Stimulated activated CD8-positive, alpha-beta memory T cell treated with anti-CD3 and anti-CD28 coated beads, Interleukin-7, amount 100 ng/mL, for 48 hours (primary cell): Measurements from ENCODE around the gene MAP2K4.
"Not testable (repeated sequence)": the region's sequence is repeated elsewhere in the genome, so short reads cannot be mapped to it uniquely, and the experiment has no call there.

ENCODE experiments used
- DNase-seq, 2 donors: peaks; one replicate each; pipeline ENCODE4 v3.0.0-alpha.2; 2020; ENCODE audit warnings: low read depth in 1 of 2; ENCODE audit errors: extremely low read depth in 1 of 2

The MAP2K4 gene

DNA sequence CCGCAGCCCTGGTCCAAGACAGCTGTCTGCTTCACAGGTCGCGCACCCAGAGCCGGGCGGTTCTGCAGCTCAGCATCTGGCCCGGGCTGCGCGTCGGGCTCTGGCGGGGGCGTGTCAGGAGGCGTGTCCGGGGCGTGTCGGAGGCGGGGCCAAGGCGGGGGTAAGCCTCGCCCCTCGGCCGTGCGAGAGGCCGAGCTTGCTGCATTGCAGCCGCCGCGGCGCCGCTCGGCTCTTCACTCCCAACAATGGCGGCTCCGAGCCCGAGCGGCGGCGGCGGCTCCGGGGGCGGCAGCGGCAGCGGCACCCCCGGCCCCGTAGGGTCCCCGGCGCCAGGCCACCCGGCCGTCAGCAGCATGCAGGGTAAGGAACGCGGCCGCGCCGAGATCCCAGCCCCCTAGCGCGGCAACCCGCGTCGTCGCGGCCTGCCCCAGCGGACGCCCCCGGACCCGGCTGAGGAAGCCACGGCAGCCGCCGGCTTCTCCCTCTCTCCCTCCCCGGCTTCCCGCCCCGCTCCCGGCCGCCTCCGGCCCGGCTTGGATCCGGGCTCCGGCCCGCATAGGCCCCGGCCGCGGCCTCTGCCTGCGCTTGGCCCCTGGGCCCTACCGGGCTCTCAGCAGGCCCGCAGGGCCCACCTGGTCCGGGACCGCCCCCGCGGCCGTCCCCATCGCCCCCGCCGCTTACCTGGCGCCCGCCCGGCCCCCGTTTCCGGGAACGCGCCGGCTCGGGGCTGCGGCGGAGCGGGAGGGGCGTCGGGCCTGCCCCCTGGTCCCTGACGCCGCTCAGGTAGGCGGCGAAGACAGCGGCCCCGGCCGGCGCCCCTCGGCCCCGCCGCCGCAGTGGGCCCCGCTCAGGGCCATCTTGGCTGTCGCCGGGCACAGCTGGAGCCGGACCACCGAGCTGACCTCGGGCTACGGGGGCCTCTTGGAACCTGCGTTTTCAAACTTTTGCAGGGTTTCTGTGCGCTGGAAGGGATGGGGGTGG is at the start of gene MAP2K4:
Gene MAP2K4, plus strand, starts transcription at position 236 of the 981 bp plus-strand sequence. Its CDS starts 10 bp downstream, at position 246.
- peak; percentile 74 to 81 for DNase-seq

- DNase-seq, result not testable (repeated sequence)
Measured at GRCh38 chr17:11972741-11973140, 47.9 kb upstream of the MAP2K4 start.

DNA sequence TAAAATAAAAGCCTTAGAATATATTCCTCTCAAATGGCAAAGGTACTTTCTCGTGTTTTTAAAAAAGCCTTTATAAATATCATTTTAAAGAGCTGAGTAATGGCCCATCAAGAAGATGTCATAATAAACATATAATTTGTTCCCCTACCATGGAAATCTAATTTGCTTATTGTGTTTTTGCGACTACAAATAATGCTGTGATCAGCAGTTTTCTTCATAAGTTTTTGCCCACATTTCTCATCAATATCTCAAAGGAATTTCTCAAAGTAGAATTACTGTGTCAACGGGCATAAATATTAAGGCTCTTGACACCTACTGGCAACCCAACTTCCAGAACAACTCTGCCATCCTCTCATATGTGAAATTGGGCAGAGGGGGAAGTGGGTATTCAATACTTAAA is 40.9 kb upstream of the MAP2K4 start:
- no peak for DNase-seq

GRCh38 chr17:11980813-11981212 is 39.9 kb upstream of the MAP2K4 start:
- DNase-seq, result no peak

- DNase-seq, result no peak
Measured at GRCh38 chr17:11981862-11982261, 38.8 kb upstream of the MAP2K4 start.

- no peak for DNase-seq
Measured at GRCh38 chr17:11986179-11986941, 34.3 kb upstream of the MAP2K4 start.

- no peak for DNase-seq
Measured at GRCh38 chr17:11986942-11987329, 33.7 kb upstream of the MAP2K4 start.

DNA sequence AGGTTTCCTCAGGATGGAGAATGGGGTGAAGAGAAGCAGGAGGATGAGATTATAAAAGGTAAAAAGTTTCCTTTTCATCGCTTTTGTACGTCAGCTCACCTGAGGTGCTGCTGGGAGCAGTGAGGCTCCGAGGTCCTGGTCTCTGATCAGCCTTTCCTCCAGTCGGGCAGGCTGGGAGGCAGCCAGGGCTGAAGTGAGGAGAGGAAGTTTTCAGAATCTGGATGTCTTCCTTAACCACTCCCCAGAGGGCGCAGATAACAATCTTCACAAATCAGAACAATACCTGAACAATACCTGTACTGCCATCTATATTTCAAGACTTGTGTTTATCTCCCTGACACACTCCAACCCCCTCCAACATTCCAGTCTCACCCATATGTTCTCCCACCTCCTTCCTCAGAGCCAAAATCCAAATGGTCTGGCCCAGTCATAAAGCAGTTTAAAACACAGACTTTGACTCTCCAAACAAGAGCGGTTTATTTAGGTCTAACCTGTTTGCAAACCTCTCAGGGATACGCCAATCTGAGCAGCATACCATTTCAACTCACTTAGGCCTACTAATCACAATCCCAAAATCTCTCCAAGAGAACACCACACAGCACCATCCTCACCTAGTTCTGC is 30.2 kb upstream of the MAP2K4 start:
- DNase-seq, result no peak

DNA sequence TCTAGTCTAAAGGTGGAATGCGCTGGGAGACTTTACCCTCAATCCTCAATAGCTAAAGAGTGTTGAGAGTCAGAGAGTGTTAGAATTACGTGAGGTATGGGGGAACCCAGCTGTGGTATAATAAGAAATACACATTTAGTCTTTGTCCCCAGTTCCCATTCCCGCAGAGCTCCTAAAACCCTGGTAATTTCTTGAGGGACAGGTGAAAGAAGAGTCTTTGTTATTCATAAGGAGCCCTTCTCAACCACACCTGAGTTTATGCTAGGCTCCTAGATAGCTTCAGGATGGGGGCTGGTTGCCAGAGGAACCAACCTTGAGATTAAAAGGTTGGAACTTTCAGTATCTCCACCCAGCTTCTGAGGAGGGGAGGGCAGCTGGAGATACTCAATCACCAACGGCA is 29.2 kb upstream of the MAP2K4 start:
- no peak for DNase-seq

- DNase-seq, result peak in 1 of 2 donors; percentile 32
Measured at GRCh38 chr17:11996722-11997146, 23.9 kb upstream of the MAP2K4 start.

DNA sequence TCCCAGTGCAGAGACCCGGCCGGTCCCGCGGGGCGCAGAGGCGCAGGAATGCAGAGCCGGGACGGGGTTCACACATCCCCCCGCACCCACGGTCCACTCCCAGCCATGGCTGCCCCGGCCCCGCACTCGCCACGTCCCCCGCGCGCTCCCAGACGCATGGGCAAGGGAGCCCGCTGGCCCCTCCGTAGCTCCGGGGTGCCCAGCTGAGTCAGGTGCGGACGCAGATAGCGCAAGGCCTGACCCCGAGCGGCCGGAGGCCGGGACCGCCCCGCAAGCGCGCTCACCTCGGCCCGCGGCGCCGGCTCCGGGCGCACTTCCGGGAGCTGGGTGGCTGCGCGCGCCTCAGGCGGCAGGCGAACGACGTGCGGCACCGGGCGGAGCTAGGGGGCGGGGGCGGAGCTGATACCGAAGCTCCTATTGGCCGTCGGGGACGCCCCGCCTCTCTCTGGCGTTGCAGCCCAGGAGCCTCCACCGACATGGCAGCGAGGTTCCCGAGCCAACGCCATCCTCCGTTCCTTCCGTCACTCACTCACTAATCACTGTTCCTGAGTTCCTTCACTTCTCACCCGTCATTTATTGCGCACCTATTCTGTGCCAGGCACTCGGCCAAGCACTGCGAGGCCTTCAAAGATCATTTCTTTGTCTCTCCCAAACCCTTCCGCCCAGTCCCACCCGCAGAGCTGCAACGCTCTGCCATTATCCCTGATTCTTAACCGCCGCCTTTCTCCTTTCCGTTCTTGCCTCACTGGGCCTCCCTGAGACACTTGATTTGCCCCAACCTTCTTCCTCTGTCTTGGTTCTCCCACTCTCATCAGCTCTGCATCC is 23.3 kb upstream of the MAP2K4 start, which contains the start of gene ZNF18:
Gene ZNF18, minus strand, starts transcription at position 329 of the 825 bp plus-strand sequence. CDS start 4,646 bp downstream, outside the sequence.
- peak; percentile 92 to 94 for DNase-seq

GRCh38 chr17:11997972-11998233 is 22.8 kb upstream of the MAP2K4 start:
- DNase-seq, result no peak

GRCh38 chr17:11999696-12000095 is 21.0 kb upstream of the MAP2K4 start:
- no peak for DNase-seq

DNA sequence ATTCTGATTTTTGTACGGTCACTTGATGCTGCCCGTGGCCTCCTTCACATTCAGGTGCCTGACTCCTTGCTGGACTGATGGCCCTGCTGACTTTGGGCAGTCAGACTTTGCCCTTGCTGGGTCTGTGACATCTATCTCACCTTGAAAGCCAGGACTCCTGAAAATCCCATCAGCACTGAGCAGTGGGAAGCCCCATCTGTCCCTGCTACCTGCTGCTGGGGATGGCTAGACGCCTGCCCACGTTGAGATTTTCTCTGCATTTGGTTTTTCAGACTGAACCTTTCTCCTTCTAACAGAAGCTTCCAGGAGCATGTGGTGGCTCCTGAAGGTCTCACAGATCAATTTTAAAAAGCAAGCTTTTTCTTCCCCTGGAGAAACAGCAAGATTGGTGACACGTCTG is 13.2 kb upstream of the MAP2K4 start:
- DNase-seq, result no peak

DNA sequence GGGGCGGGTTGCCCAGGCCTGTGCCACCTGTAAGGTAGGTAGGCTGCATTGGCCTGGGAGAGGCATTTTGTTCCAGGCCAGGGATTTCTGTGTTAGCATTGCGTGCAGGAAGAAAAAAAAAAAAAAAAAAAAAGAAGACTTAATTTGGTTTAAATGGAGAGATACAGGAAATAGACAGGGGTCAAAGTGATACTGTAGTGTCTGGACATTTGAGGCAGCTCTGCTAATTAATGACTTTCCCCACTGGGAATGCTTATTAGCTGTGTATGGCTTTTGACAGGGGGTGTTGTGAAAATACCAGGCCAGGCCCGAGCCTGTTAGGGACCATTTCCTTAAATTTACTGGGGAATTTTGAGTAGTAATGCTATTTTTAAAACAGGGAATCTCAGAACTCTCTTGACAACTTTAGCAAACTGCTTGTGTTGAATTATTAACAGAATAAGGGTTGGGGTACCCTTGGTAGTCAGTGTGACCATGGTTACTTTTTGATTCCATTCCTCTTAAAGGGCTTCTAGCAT is 1.0 kb downstream of the MAP2K4 start:
- no peak for DNase-seq

GRCh38 chr17:12022310-12022709 is 1.6 kb downstream of the MAP2K4 start:
- no peak for DNase-seq

DNA sequence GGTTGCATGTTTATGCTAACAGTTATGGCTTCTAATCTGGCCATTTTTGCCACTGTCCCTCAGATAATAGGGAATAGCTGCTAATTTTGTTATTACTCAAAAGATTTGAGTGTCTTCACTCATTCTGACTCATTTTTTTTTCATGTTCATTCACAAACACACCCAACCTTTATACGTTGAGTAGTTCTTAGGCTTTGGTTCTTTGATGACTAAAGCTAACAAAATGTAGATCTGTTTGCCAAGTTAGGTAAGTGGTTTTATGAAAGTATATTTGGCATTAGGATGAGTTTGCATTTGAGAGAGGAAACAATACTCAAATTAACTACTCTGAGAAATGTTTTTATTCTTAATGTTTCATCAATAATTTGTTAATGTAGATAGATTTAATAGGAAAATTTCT is 3.6 kb downstream of the MAP2K4 start:
- no peak for DNase-seq

- DNase-seq, result no peak
Measured at GRCh38 chr17:12027658-12028057, 7.0 kb downstream of the MAP2K4 start.

GRCh38 chr17:12028611-12029010 is 7.9 kb downstream of the MAP2K4 start:
- DNase-seq, result no peak

DNA sequence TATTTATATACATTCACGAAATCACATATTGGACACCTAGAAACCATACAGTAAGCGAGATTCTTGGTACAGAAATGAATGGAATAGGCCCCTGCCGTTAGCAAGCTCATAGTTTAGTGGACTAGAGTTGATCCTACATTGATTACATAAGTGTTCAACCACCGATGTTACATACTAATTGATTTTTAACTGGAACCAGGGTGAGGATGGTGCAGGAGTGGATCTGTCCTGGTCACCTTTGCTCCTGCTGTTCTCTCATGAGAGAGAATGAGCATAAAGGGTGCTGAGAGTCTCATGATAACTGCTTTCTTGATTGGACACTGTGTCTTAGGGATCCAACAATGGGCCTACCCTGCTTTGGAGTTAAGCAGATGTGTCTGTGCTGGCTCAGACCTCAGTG is 13.9 kb downstream of the MAP2K4 start:
- DNase-seq, result no peak
